ENCODE measurements around the gene PHF20. TPM values are rescaled to one million over a fixed set of nuclear protein-coding genes. Genes with fewer than 3 reads are reported as not detected.

Gene PHF20
- total RNA-seq, 1 donor from 2014 or later = 42.2 TPM

DNA sequence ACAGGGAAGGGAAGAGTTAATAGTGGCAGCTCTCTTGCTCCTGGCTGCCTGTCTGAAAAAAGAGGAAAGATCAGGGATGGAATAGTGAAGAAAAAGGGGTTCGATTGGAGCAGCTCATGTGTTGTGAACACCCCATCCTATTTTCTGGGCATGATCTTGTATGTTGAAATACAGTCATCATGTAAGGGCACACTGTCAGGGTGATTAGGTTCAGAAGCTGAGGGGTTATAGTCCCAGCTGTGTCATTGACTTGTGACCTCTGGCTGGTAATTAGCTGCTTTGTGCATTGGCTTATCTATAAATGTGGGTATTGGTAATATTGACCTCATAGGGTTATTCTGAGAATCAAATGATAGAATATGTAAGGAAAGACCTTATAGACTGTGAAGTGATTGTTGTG, 30.1 kb downstream of the PHF20 start:
- Mint-ChIP-seq H3K4me1 (ENCODE audit: low read depth) (no peaks in the 10 kb centered on the region), H3K9me3 (ENCODE audit: low read depth) (no peaks in the 10 kb centered on the region), H3K4me3 (ENCODE audit: low read depth) (no peak overlapping the region), H3K27ac (peak overlapping the region; percentile 37), H3K27me3 (no peaks in the 10 kb centered on the region), H3K36me3 (ENCODE audit: insufficient read depth) (peaks cover 16% of the 10 kb centered on the region)
- DNase-seq (ENCODE audit: low spot score, unreplicated experiment) = no peak
- TF ChIP-seq, protein P1, sequence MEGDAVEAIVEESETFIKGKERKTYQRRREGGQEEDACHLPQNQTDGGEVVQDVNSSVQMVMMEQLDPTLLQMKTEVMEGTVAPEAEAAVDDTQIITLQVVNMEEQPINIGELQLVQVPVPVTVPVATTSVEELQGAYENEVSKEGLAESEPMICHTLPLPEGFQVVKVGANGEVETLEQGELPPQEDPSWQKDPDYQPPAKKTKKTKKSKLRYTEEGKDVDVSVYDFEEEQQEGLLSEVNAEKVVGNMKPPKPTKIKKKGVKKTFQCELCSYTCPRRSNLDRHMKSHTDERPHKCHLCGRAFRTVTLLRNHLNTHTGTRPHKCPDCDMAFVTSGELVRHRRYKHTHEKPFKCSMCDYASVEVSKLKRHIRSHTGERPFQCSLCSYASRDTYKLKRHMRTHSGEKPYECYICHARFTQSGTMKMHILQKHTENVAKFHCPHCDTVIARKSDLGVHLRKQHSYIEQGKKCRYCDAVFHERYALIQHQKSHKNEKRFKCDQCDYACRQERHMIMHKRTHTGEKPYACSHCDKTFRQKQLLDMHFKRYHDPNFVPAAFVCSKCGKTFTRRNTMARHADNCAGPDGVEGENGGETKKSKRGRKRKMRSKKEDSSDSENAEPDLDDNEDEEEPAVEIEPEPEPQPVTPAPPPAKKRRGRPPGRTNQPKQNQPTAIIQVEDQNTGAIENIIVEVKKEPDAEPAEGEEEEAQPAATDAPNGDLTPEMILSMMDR (IDR thresholded peaks at IDR 0.05; ENCODE audit: unreplicated experiment) = no peak

DNA sequence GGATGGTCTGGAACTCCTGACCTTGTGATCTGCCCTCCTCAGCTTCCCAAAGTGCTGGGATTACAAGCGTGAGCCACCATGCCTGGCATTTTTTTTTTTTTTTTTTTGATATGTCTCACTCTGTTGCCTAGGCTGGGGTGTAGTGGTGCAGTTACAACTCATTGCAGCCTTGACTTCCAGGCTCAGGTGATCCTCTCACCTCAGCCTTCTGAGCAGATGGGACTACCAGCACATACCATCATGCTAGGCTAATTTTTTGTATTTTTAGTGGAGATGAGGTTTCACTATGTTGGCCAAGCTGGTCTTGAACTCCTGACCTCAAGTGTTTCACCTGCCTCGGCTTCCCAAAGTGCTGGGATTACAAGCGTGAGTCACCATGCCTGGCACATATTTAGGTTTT, 34.3 kb downstream of the PHF20 start:
- Mint-ChIP-seq H3K27ac (no peak overlapping the region), H3K4me3 (ENCODE audit: low read depth) (no peak overlapping the region), H3K4me1 (ENCODE audit: low read depth) (peaks cover 7% of the 10 kb centered on the region), H3K9me3 (ENCODE audit: low read depth) (peaks cover 4% of the 10 kb centered on the region), H3K36me3 (ENCODE audit: insufficient read depth) (peaks cover 16% of the 10 kb centered on the region), H3K27me3 (no peaks in the 10 kb centered on the region)
- TF ChIP-seq, protein P1 (IDR thresholded peaks at IDR 0.05; ENCODE audit: unreplicated experiment) = no peak
- DNase-seq (ENCODE audit: low spot score, unreplicated experiment) = no peak

DNA sequence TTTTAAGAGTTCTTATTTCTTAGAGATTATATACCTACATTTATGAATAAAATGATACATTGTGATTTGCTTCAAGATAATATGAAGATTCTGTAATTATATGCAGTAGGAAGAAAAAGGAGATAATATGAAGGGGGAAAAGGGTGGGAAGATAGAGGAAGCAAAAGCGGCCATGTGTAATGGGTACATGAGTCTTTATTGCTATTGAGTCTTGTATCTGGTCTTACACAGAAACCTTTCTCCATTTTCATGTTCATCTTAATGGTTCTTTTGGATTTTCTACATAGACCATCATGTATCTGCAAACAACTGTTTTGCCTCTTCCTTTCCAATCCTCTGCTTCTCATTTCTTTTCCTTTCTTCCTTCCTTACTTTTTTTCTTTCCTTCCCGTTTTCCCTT, 36.1 kb downstream of the PHF20 start:
- no peak for DNase-seq (ENCODE audit: low spot score, unreplicated experiment)
- Mint-ChIP-seq H3K36me3 (ENCODE audit: insufficient read depth) (peaks cover 14% of the 10 kb centered on the region), H3K27ac (no peak overlapping the region)

DNA sequence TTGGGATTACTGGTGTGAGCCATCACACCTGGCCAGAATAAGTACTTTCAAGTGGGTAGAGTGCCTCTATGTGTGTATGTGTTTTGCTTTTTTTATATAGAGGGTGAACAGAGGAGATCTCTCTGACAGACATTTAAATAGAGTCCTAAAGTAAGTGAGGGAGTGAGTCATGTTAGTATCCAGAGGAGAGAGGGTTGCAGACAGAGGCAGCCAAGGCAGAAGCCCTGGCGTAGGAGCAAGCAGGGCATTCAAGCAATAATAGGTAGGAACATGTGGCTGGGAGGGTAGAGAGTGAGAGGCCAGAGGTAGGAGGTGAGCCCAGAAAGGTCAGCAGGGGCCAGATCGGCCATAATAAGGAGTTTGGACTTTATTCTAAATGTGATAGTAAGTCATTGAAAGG, 48.9 kb downstream of the PHF20 start:
- TF ChIP-seq, protein P1 (IDR thresholded peaks at IDR 0.05; ENCODE audit: unreplicated experiment) = no peak
- H3K9me3 Mint-ChIP-seq (ENCODE audit: low read depth) = no peaks in the 10 kb centered on the region
- DNase-seq (ENCODE audit: low spot score, unreplicated experiment) = no peak
- H3K27me3 Mint-ChIP-seq = no peaks in the 10 kb centered on the region
- peaks cover 13% of the 10 kb centered on the region for H3K4me1 Mint-ChIP-seq (ENCODE audit: low read depth)
- H3K36me3 Mint-ChIP-seq (ENCODE audit: insufficient read depth) = peaks cover 10% of the 10 kb centered on the region
- H3K27ac Mint-ChIP-seq = peak overlapping the region; percentile 6
- no peak overlapping the region for H3K4me3 Mint-ChIP-seq (ENCODE audit: low read depth)

More for the DNA sequence above, 36.1 kb downstream of the PHF20 start:
- Mint-ChIP-seq H3K4me3 (ENCODE audit: low read depth) (no peak overlapping the region), H3K4me1 (ENCODE audit: low read depth) (peaks cover 7% of the 10 kb centered on the region), H3K27me3 (no peaks in the 10 kb centered on the region), H3K9me3 (ENCODE audit: low read depth) (peaks cover 4% of the 10 kb centered on the region)
- TF ChIP-seq, protein P1 (IDR thresholded peaks at IDR 0.05; ENCODE audit: unreplicated experiment) = no peak

DNA sequence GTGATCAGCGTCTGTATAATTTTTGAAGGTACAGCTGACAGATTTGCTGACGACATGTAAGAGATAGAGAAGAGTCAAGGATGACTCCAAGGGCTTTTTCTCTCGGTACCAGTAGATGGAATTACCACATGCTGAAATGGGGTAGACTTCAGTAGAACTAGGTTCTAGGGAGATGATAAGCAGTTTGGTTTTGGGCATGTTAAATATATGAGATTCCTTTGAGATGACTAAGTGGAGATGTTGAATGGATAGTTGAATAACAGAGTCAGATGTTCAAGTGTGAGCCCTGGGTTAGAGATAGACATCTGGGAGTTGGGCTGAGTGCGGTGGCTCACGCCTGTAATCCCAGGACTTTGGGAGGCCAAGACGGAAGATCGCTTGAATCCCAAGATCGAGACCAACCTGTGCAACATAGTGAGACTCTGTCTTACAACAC, 50.0 kb downstream of the PHF20 start:
- peaks cover 10% of the 10 kb centered on the region for H3K36me3 Mint-ChIP-seq (ENCODE audit: insufficient read depth)
- TF ChIP-seq, protein P1 (IDR thresholded peaks at IDR 0.05; ENCODE audit: unreplicated experiment) = no peak
- DNase-seq (ENCODE audit: low spot score, unreplicated experiment) = no peak
- H3K4me1 Mint-ChIP-seq (ENCODE audit: low read depth) = peaks cover 18% of the 10 kb centered on the region
- H3K27ac Mint-ChIP-seq = no peak overlapping the region
- no peak overlapping the region for H3K4me3 Mint-ChIP-seq (ENCODE audit: low read depth)
- no peaks in the 10 kb centered on the region for H3K9me3 Mint-ChIP-seq (ENCODE audit: low read depth)
- H3K27me3 Mint-ChIP-seq = no peaks in the 10 kb centered on the region
